H1 (cell line): ENCODE measurements around the gene SLC26A8. TPM values are rescaled to one million over a fixed set of nuclear protein-coding genes. Genes with fewer than 3 reads are reported as not detected.

ENCODE experiments used
- CTCF ChIA-PET: fragments of 300-600 bp; sonication (Branson Sonifier 250); formaldehyde crosslinking; loops from one replicate; lab custom pipeline; 2021; ENCODE audit not compliant: partially characterized antibody; lab: Charles Lee
- POLR2A ChIA-PET: fragments of 300-600 bp; sonication (Branson Sonifier 250); formaldehyde crosslinking; loops from one replicate; lab custom pipeline; 2021; ENCODE audit warnings: inconsistent platforms; ENCODE audit not compliant: partially characterized antibody; lab: Charles Lee
- DNase-seq, 2 experiments: peaks; one replicate each; pipeline versions ENCODE4 v3.0.0 to v3.0.0-alpha.2; 2010 to 2022; ENCODE audit warnings: low spot score in 2 of 2, low read depth in 1 of 2, mixed read lengths in 1 of 2
- FAIRE-seq: peaks from 2 replicates; lab custom pipeline; 2011; peaks lifted over from hg19 to GRCh38; lab: Jason Lieb, UNC
- H2AFZ ChIP-seq: 2 replicates; pipeline ENCODE4 v1.8.1; 2012; ENCODE audit warnings: low read length, inconsistent platforms
- H2AK5ac ChIP-seq: 2 replicates; pipeline ENCODE4 v1.6.1; 2013; ENCODE audit warnings: low read depth, low read length
- H2BK120ac ChIP-seq: replicated peaks from 2 replicates; pipeline ENCODE3; 2013; ENCODE audit warnings: low read depth, low read length, inconsistent platforms
- H2BK12ac ChIP-seq: 2 replicates; pipeline ENCODE4 v1.6.1; 2013; ENCODE audit warnings: low read depth, low read length
- H2BK15ac ChIP-seq: 2 replicates; pipeline ENCODE4 v1.6.1; 2013; ENCODE audit warnings: low read length
- H2BK20ac ChIP-seq: 2 replicates; pipeline ENCODE4 v1.6.1; 2013; ENCODE audit warnings: low read length
- H2BK5ac ChIP-seq: 2 replicates; pipeline ENCODE4 v1.6.1; 2013; ENCODE audit warnings: low read depth, low read length
- H3K14ac ChIP-seq: 2 replicates; pipeline ENCODE4 v1.6.1; 2013; ENCODE audit warnings: inconsistent platforms; ENCODE audit not compliant: insufficient read length
- H3K18ac ChIP-seq: 2 replicates; pipeline ENCODE4 v1.6.1; 2013; ENCODE audit warnings: low read length; ENCODE audit errors: extremely low read depth
- H3K23ac ChIP-seq: 2 replicates; pipeline ENCODE4 v1.6.1; 2013; ENCODE audit warnings: inconsistent platforms; ENCODE audit not compliant: insufficient read length
- H3K23me2 ChIP-seq: 2 replicates; pipeline ENCODE4 v1.6.1; 2013; ENCODE audit warnings: low read depth, low read length
- H3K27ac ChIP-seq: 2 replicates; pipeline ENCODE4 v1.6.1; 2011; ENCODE audit warnings: low read depth, low read length, inconsistent platforms
- H3K27me3 ChIP-seq, 4 experiments: replicated peaks in 1 of 4; 1 replicate in 1 of 4; 2 replicates in 3 of 4; pipeline versions ENCODE4 v1.6.1 to v1.8.1; 2011 to 2013; ENCODE audit warnings: low read length in 3 of 4, mild to moderate bottlenecking in 3 of 4, inconsistent platforms in 2 of 4, mixed read lengths in 2 of 4, moderate library complexity in 1 of 4; ENCODE audit not compliant: control insufficient read depth in 3 of 4, insufficient read depth in 3 of 4; ENCODE audit errors: extremely low read depth in 1 of 4
- H3K36me3 ChIP-seq, 4 experiments: 2 replicates each; pipeline versions ENCODE4 v1.6.1 to v1.8.1; 2011 to 2013; ENCODE audit warnings: mild to moderate bottlenecking in 4 of 4, low read length in 3 of 4, moderate library complexity in 2 of 4, control low read depth in 1 of 4, inconsistent platforms in 1 of 4; ENCODE audit not compliant: insufficient read depth in 4 of 4, control insufficient read depth in 2 of 4
- H3K4ac ChIP-seq: replicated peaks from 2 replicates; pipeline ENCODE3; 2013; ENCODE audit warnings: low read length, low read depth, mixed read lengths, inconsistent platforms; ENCODE audit not compliant: insufficient read length
- H3K4me1 ChIP-seq, 4 experiments: replicated peaks in 1 of 4; 1 replicate in 1 of 4; 2 replicates in 3 of 4; pipeline versions ENCODE4 v1.6.1 to v1.8.1; 2011 to 2013; ENCODE audit warnings: low read length in 3 of 4, inconsistent platforms in 2 of 4, mixed read lengths in 1 of 4; ENCODE audit not compliant: insufficient read depth in 4 of 4, control insufficient read depth in 3 of 4
- H3K4me2 ChIP-seq, 2 experiments: 2 replicates each; pipeline versions ENCODE4 v1.6.1 to v1.8.1; 2011 to 2013; ENCODE audit warnings: low read depth in 2 of 2, low read length in 2 of 2, control low read depth in 1 of 2, inconsistent platforms in 1 of 2, mild to moderate bottlenecking in 1 of 2; ENCODE audit not compliant: insufficient read depth in 1 of 2
- H3K4me3 ChIP-seq, 4 experiments: fragments of 200-600, 300-600 bp in 1 of 4; sonication (generic), shearing (Covaris generic), sonication (Bioruptor Twin) in 1 of 4; 2 replicates each; pipeline versions ENCODE4 v1.5.1 to v1.8.1; 2011 to 2016; ENCODE audit warnings: low read length in 4 of 4, low read depth in 3 of 4, control low read depth in 2 of 4, inconsistent platforms in 2 of 4, mild to moderate bottlenecking in 2 of 4, mixed read lengths in 1 of 4, moderate library complexity in 1 of 4; ENCODE audit not compliant: insufficient read depth in 2 of 4; ENCODE audit errors: extremely low read depth in 1 of 4
- H3K56ac ChIP-seq: replicated peaks from 2 replicates; pipeline ENCODE3; 2013; ENCODE audit warnings: low read depth, mild to moderate bottlenecking, mixed read lengths, low read length, inconsistent platforms; ENCODE audit not compliant: insufficient read length
- H3K79me1 ChIP-seq: 2 replicates; pipeline ENCODE4 v1.6.1; 2013; ENCODE audit warnings: low read depth, low read length, control low read depth
- H3K79me2 ChIP-seq, 2 experiments: 2 replicates each; pipeline versions ENCODE4 v1.6.1 to v1.8.1; 2012 to 2013; ENCODE audit warnings: low read length in 2 of 2, mild to moderate bottlenecking in 2 of 2, inconsistent platforms in 1 of 2; ENCODE audit not compliant: insufficient read depth in 2 of 2, control insufficient read depth in 1 of 2
- H3K9ac ChIP-seq, 4 experiments: replicated peaks in 1 of 4; 1 replicate in 1 of 4; 2 replicates in 3 of 4; pipeline versions ENCODE4 v1.6.1 to v1.8.1; 2011 to 2013; ENCODE audit warnings: low read depth in 3 of 4, low read length in 3 of 4, control low read depth in 2 of 4, mild to moderate bottlenecking in 2 of 4, moderate library complexity in 2 of 4, inconsistent platforms in 1 of 4; ENCODE audit errors: extremely low read depth in 1 of 4
- H3K9me3 ChIP-seq, 2 experiments: 2 replicates each; pipeline versions ENCODE4 v1.6.1 to v1.8.1; 2012 to 2013; ENCODE audit warnings: mild to moderate bottlenecking in 2 of 2, moderate library complexity in 2 of 2, control low read depth in 1 of 2, inconsistent platforms in 1 of 2, low read depth in 1 of 2, low read length in 1 of 2, mixed read lengths in 1 of 2; ENCODE audit not compliant: insufficient read depth in 2 of 2
- H4K20me1 ChIP-seq, 2 experiments: replicated peaks in 1 of 2; 2 replicates each; pipeline versions ENCODE3 to v1.8.1; 2011 to 2013; ENCODE audit warnings: inconsistent platforms in 2 of 2, low read length in 2 of 2, mild to moderate bottlenecking in 1 of 2; ENCODE audit not compliant: insufficient read depth in 2 of 2, control insufficient read depth in 1 of 2
- H4K5ac ChIP-seq: 2 replicates; pipeline ENCODE4 v1.6.1; 2013; ENCODE audit warnings: low read length, low read depth, mixed read lengths, inconsistent platforms; ENCODE audit not compliant: insufficient read length
- H4K8ac ChIP-seq: 2 replicates; pipeline ENCODE4 v1.8.0; 2013; ENCODE audit warnings: mild to moderate bottlenecking, moderate library complexity, low read length, inconsistent platforms; ENCODE audit not compliant: insufficient read depth; ENCODE audit errors: extremely low read depth
- H4K91ac ChIP-seq: replicated peaks from 2 replicates; pipeline ENCODE3; 2013; ENCODE audit warnings: low read length, mixed read lengths, inconsistent platforms; ENCODE audit not compliant: insufficient read length
- POLR2A ChIP-seq, 2 experiments: IDR thresholded peaks; 1 replicate in 1 of 2; 2 replicates in 1 of 2; pipeline ENCODE4 v1.6.1; 2011; ENCODE audit warnings: low read depth in 2 of 2, low read length in 2 of 2, mild to moderate bottlenecking in 2 of 2; ENCODE audit errors: control extremely low read depth in 1 of 2
- WGBS, 2 experiments: shearing (Covaris generic) in 1 of 2; methylation state at CpG; one replicate each; pipeline versions ENCODE4 v1.1.6 to v1.1.7; 2013 to 2015; ENCODE audit warnings: low lambda C conversion rate in 2 of 2, mixed read lengths in 2 of 2, inconsistent platforms in 1 of 2, low coverage in 1 of 2, missing lambda C conversion rate in 1 of 2; ENCODE audit not compliant: insufficient replicate concordance in 2 of 2, insufficient coverage in 1 of 2, insufficient read length in 1 of 2; ENCODE audit errors: extremely low coverage in 1 of 2, missing lambda C conversion rate in 1 of 2; 5-methylcytosine and 5-hydroxymethylcytosine counted together
- polyA plus RNA-seq, 7 experiments: library from polyadenylated mRNA; depleted of rRNA in 3 of 7; stranded (reverse) in 5 of 7; unstranded in 2 of 7; fragments of >200 nt in 5 of 7; fragments of 200-250 nt in 2 of 7; gene quantifications; 1 replicate in 5 of 7; 2 replicates in 1 of 7; 4 replicates in 1 of 7; pipeline versions ENCODE4 v1.2.1 to v1.2.3, GENCODE V29; 2011 to 2013; ENCODE audit warnings: missing spikeins in 2 of 7, mixed read lengths in 2 of 7
- total RNA-seq: library from RNA; stranded (reverse); fragmentation: NEBNext Ultra II Directional; extraction: Animal tissue kit (Norgen Biotek cat#: 25700); gene quantifications from 2 replicates; pipeline ENCODE4 v1.2.1, GENCODE V29; 2021

The SLC26A8 gene
- total and polyA plus RNA-seq, 2 of the 8 experiments (the other 6 are each of a cell fraction or from before 2014, with no cell fraction given): 0.56 to 0.57 TPM

- CTCF ChIA-PET: interaction anchor here (0.6 to 1.1 kb wide), 3 partner anchors 10 to 134 kb away, joined by 3 read pairs; no protein-coding TSS in a partner anchor
- H3K79me2 ChIP-seq: no peaks in the 10 kb centered on the region
- no peak for FAIRE-seq
- no peak for TF ChIP-seq POLR2A (IDR thresholded peaks at IDR 0.05; ENCODE audit: control extremely low read depth in 1 of 2, low read depth in 2 of 2, low read length in 2 of 2)
Measured at GRCh38 chr6:35970181-35970580, 54.3 kb downstream of the SLC26A8 start.

More at GRCh38 chr6:35970181-35970580, 54.3 kb downstream of the SLC26A8 start:
- Histone ChIP-seq H3K4me2 (no peak overlapping the region), H3K56ac (no peak overlapping the region), H2AFZ (no peak overlapping the region), H3K27me3 (no peaks in the 10 kb centered on the region), H2BK15ac (no peak overlapping the region), H2BK12ac (no peak overlapping the region), H4K91ac (no peak overlapping the region), H3K18ac (no peak overlapping the region), H3K14ac (no peak overlapping the region), H3K9me3 (no peaks in the 10 kb centered on the region), H3K4ac (no peak overlapping the region), H2BK5ac (no peak overlapping the region), H3K9ac (no peak overlapping the region), H4K20me1 (no peaks in the 10 kb centered on the region), H4K5ac (no peak overlapping the region), H3K4me3 (no peak overlapping the region), H3K79me1 (no peaks in the 10 kb centered on the region), H2BK20ac (no peak overlapping the region), H3K36me3 (no peaks in the 10 kb centered on the region), H3K23ac (no peak overlapping the region), H2BK120ac (no peak overlapping the region), H4K8ac (no peak overlapping the region), H2AK5ac (no peak overlapping the region), H3K23me2 (no peaks in the 10 kb centered on the region), H3K4me1 (peaks cover 0 to 5% (median 3%) of the 10 kb centered on the region in 4 experiments; a peak in 4 of 7 replicates), H3K27ac (no peak overlapping the region)
- 84% methylated on average over 4 of the region's 4 CpGs; no CpG with 5 or more reads in 1 of the 2 experiments for WGBS, 2 experiments
- no peak for DNase-seq
- POLR2A ChIA-PET: interaction anchor here (0.7 kb wide), 1 partner anchor 241 kb away, joined by 4 read pairs; no protein-coding TSS in a partner anchor
